Upper lobe of left lung (tissue), 4 donors: Measurements from ENCODE around the gene EML1.

Experiments used
- CTCF ChIP-seq, 6 experiments: fragments of 450-650 bp in 4 of 6; fragments of 200-600 bp in 2 of 6; sonication (generic) in 2 of 6; IDR thresholded peaks; one replicate each; pipeline ENCODE4 v1.5.1; 2016 to 2019; ENCODE audit warnings: antibody characterized with exemption in 6 of 6
- POLR2A ChIP-seq, 4 donors: fragments of 450-650 bp; IDR thresholded peaks; one replicate each; pipeline ENCODE4 v1.5.1; 2016 to 2017; ENCODE audit warnings: antibody characterized with exemption in 4 of 4, mild to moderate bottlenecking in 2 of 4
- POLR2AphosphoS5 ChIP-seq, 2 donors: sonication (generic); formaldehyde crosslinking; IDR thresholded peaks; one replicate each; pipeline ENCODE4 v1.5.1; 2017; ENCODE audit warnings: antibody characterized with exemption in 2 of 2

DNA sequence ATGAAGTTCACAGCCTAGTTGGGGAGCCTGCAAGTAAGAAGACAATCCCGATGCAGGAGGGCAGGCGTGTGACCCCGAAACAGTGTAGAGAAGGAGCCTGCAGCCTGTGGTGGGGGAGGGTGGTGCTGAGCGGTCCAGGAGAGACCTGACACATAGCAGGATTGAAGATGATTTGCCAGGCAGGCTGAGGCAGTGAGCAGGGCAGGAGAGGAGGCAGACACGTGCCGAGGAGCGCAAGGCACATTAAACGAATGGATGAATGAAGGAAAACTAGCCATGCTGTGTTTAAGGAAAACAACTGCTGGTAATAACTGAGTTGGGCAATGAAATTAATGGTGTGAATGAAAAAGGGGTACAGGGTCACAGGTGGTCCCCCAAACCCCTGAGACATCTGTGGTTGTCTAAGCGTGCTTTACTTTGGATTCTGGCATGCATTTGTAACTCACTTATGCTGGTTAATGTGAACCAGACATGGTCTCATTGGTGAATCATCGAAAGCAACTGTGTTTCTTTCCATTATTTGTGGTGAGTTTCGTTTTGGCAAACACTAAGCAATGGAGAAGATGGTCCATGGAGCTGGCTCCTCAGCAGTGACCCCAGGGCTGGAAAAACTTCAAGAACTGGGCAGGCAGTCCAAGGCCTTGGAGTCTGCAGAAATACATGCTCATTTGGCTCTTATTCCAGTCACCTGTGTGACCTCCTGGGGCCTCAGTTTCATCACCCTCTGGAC lies 175.1 kb downstream of the EML1 start:
- TF ChIP-seq POLR2A (IDR thresholded peaks at IDR 0.05), result no peak
- TF ChIP-seq CTCF (IDR thresholded peaks at IDR 0.05), result no peak
- TF ChIP-seq POLR2AphosphoS5 (IDR thresholded peaks at IDR 0.05), result no peak
